Activated CD4-positive, alpha-beta T cell treated with anti-CD3 and anti-CD28 coated beads for 36 hours (primary cell): ENCODE data around the gene GH1. TPM values are rescaled to one million over a fixed set of nuclear protein-coding genes. Genes with fewer than 3 reads are reported as not detected.

ENCODE experiments used
- ATAC-seq: fragments of 200-7000 bp; cut with Tn5 transposase; one replicate; pipeline ENCODE4 v1.10.0; 2021; ENCODE audit warnings: mild to moderate bottlenecking, moderate library complexity
- CTCF ChIA-PET: fragments of 350-600 bp; sonication (Branson Sonifier 250); formaldehyde crosslinking; loops from one replicate; lab custom pipeline; 2021; ENCODE audit warnings: antibody characterized with exemption; lab: Charles Lee
- POLR2A ChIA-PET: fragments of 350-600 bp; sonication (Branson Sonifier 250); formaldehyde crosslinking; loops from one replicate; lab custom pipeline; 2021; ENCODE audit warnings: antibody characterized with exemption, inconsistent platforms; lab: Charles Lee
- DNase-seq: peaks from one replicate; pipeline ENCODE4 v3.0.0-alpha.2; 2020
- H3K27ac Mint-ChIP-seq: one replicate; pipeline ENCODE4 v1.8.0; 2021; ENCODE audit warnings: mixed read lengths
- H3K27me3 Mint-ChIP-seq: one replicate; pipeline ENCODE4 v1.8.0; 2021; ENCODE audit warnings: mixed read lengths
- H3K36me3 Mint-ChIP-seq: one replicate; pipeline ENCODE4 v1.8.0; 2021; ENCODE audit warnings: low read depth, mixed read lengths
- H3K4me1 Mint-ChIP-seq: one replicate; pipeline ENCODE4 v1.8.0; 2021; ENCODE audit warnings: mixed read lengths
- H3K4me3 Mint-ChIP-seq: one replicate; pipeline ENCODE4 v1.8.0; 2021; ENCODE audit warnings: mild to moderate bottlenecking, moderate library complexity, mixed read lengths
- H3K9me3 Mint-ChIP-seq: one replicate; pipeline ENCODE4 v1.8.0; 2021; ENCODE audit warnings: low read depth, mixed read lengths
- intact Hi-C, 2 experiments: fragments of 100-400 bp; cut with DNase I in 1 of 2; cut with micrococcal nuclease in 1 of 2; formaldehyde crosslinking; loops; one replicate each; pipeline versions ENCODE4 v1.14.2 to v1.15.1; 2022 to 2024; cut with DNase I, micrococcal nuclease
- total RNA-seq, 2 experiments: library from RNA; stranded (reverse); gene quantifications; one replicate each; pipeline ENCODE4 v1.2.3, GENCODE V29; 2021

Gene GH1
- total RNA-seq, 2 experiments from 2014 or later, result 0.28 TPM; not detected in 1

GRCh38 chr17:63944736-63945499 lies 26.3 kb upstream of the GH1 start:
- DNase-seq (no peak), ATAC-seq (no peak)
- H3K36me3 Mint-ChIP-seq, result no peaks in the 10 kb centered on the region
- POLR2A ChIA-PET, result no interaction called here
- no peak overlapping the region for H3K4me3 Mint-ChIP-seq
- H3K9me3 Mint-ChIP-seq, result no peaks in the 10 kb centered on the region
- no peak overlapping the region for H3K27ac Mint-ChIP-seq
- H3K4me1 Mint-ChIP-seq, result peaks cover 13% of the 10 kb centered on the region
- intact Hi-C loops, result no loop called here
- no peaks in the 10 kb centered on the region for H3K27me3 Mint-ChIP-seq
- CTCF ChIA-PET, result interaction anchor here (0.6 to 2.9 kb wide), 10 partner anchors 8 to 189 kb away, joined by 3 to 34 read pairs (median 10); partner anchors contain the start of gene GH1

GRCh38 chr17:63943745-63944144 lies 25.1 kb upstream of the GH1 start:
- Mint-ChIP-seq H3K9me3 (no peaks in the 10 kb centered on the region), H3K4me3 (no peak overlapping the region), H3K27ac (no peak overlapping the region), H3K4me1 (peaks cover 15% of the 10 kb centered on the region), H3K36me3 (no peaks in the 10 kb centered on the region), H3K27me3 (no peaks in the 10 kb centered on the region)
- ChIA-PET POLR2A (no interaction called here), CTCF (no interaction called here)
- no peak for ATAC-seq
- no peak for DNase-seq
- intact Hi-C loops, result no loop called here

GRCh38 chr17:63942309-63942985 lies 23.8 kb upstream of the GH1 start:
- H3K9me3 Mint-ChIP-seq, result no peaks in the 10 kb centered on the region
- no peaks in the 10 kb centered on the region for H3K36me3 Mint-ChIP-seq
- no peak overlapping the region for H3K27ac Mint-ChIP-seq
- intact Hi-C loops, result no loop called here
- no peak for DNase-seq
- ChIA-PET CTCF (interaction anchor here (1.0 kb wide), 1 partner anchor 12 kb away, joined by 3 read pairs; no protein-coding TSS in a partner anchor), POLR2A (no interaction called here)
- no peaks in the 10 kb centered on the region for H3K27me3 Mint-ChIP-seq
- H3K4me3 Mint-ChIP-seq, result no peak overlapping the region
- no peak for ATAC-seq
- peaks cover 16% of the 10 kb centered on the region for H3K4me1 Mint-ChIP-seq

GRCh38 chr17:63941751-63942150 lies 23.1 kb upstream of the GH1 start:
- H3K36me3 Mint-ChIP-seq, result no peaks in the 10 kb centered on the region

GRCh38 chr17:63941162-63941561 lies 22.5 kb upstream of the GH1 start:
- Mint-ChIP-seq H3K27me3 (no peaks in the 10 kb centered on the region), H3K27ac (no peak overlapping the region), H3K36me3 (no peaks in the 10 kb centered on the region), H3K4me3 (no peak overlapping the region), H3K9me3 (no peaks in the 10 kb centered on the region), H3K4me1 (peaks cover 9% of the 10 kb centered on the region)
- ChIA-PET CTCF (no interaction called here), POLR2A (no interaction called here)
- DNase-seq, result no peak
- intact Hi-C loops, result no loop called here
- ATAC-seq, result no peak

More at GRCh38 chr17:63941751-63942150, 23.1 kb upstream of the GH1 start:
- H3K4me3 Mint-ChIP-seq, result no peak overlapping the region
- ATAC-seq, result no peak
- H3K9me3 Mint-ChIP-seq, result no peaks in the 10 kb centered on the region
- no peak overlapping the region for H3K27ac Mint-ChIP-seq
- H3K4me1 Mint-ChIP-seq, result peaks cover 14% of the 10 kb centered on the region
- DNase-seq, result no peak
- ChIA-PET POLR2A (no interaction called here), CTCF (no interaction called here)
- intact Hi-C loops, result no loop called here
- no peaks in the 10 kb centered on the region for H3K27me3 Mint-ChIP-seq

GRCh38 chr17:63940584-63940983 lies 21.9 kb upstream of the GH1 start:
- Mint-ChIP-seq H3K27ac (no peak overlapping the region), H3K27me3 (no peaks in the 10 kb centered on the region), H3K9me3 (no peaks in the 10 kb centered on the region), H3K36me3 (no peaks in the 10 kb centered on the region), H3K4me1 (peaks cover 8% of the 10 kb centered on the region), H3K4me3 (no peak overlapping the region)
- intact Hi-C loops, result no loop called here
- no peak for DNase-seq
- no peak for ATAC-seq
- CTCF ChIA-PET, result no interaction called here
- POLR2A ChIA-PET, result no interaction called here

GRCh38 chr17:63939884-63940283 lies 21.2 kb upstream of the GH1 start:
- Mint-ChIP-seq H3K9me3 (no peaks in the 10 kb centered on the region), H3K4me1 (peaks cover 3% of the 10 kb centered on the region), H3K4me3 (no peak overlapping the region), H3K27me3 (no peaks in the 10 kb centered on the region), H3K36me3 (no peaks in the 10 kb centered on the region), H3K27ac (no peak overlapping the region)
- no peak for ATAC-seq
- intact Hi-C loops, result no loop called here
- ChIA-PET CTCF (interaction anchor here (0.6 kb wide), 1 partner anchor 125 kb away, joined by 3 read pairs; no protein-coding TSS in a partner anchor), POLR2A (no interaction called here)
- no peak for DNase-seq

- DNase-seq, result no peak
- POLR2A ChIA-PET, result no interaction called here
- CTCF ChIA-PET, result interaction anchor here (0.6 kb wide), 1 partner anchor 126 kb away, joined by 3 read pairs; no protein-coding TSS in a partner anchor
- Mint-ChIP-seq H3K27ac (no peak overlapping the region), H3K27me3 (no peaks in the 10 kb centered on the region), H3K4me1 (peaks cover 3% of the 10 kb centered on the region), H3K36me3 (no peaks in the 10 kb centered on the region), H3K4me3 (no peak overlapping the region), H3K9me3 (no peaks in the 10 kb centered on the region)
- ATAC-seq, result no peak
- intact Hi-C loops, result no loop called here
Observed at GRCh38 chr17:63939401-63939800, 20.8 kb upstream of the GH1 start.

GRCh38 chr17:63937920-63938319 lies 19.3 kb upstream of the GH1 start:
- CTCF ChIA-PET, result interaction anchor here (1.1 kb wide), 1 partner anchor 47 kb away, joined by 3 read pairs; no protein-coding TSS in a partner anchor

GRCh38 chr17:63937319-63937718 lies 18.7 kb upstream of the GH1 start:
- CTCF ChIA-PET, result interaction anchor here (0.6 to 1.1 kb wide), 6 partner anchors 9 to 50 kb away, joined by 3 to 4 read pairs (median 3); no protein-coding TSS in a partner anchor
- no peaks in the 10 kb centered on the region for H3K36me3 Mint-ChIP-seq
- H3K9me3 Mint-ChIP-seq, result no peaks in the 10 kb centered on the region
- H3K4me3 Mint-ChIP-seq, result no peak overlapping the region
- H3K27me3 Mint-ChIP-seq, result no peaks in the 10 kb centered on the region
- peaks cover 6% of the 10 kb centered on the region for H3K4me1 Mint-ChIP-seq
- intact Hi-C loops, result no loop called here
- DNase-seq (no peak), ATAC-seq (no peak)
- POLR2A ChIA-PET, result no interaction called here
- no peak overlapping the region for H3K27ac Mint-ChIP-seq

More at GRCh38 chr17:63937920-63938319, 19.3 kb upstream of the GH1 start:
- Mint-ChIP-seq H3K4me1 (peaks cover 3% of the 10 kb centered on the region), H3K27ac (no peak overlapping the region), H3K4me3 (no peak overlapping the region), H3K9me3 (no peaks in the 10 kb centered on the region), H3K27me3 (no peaks in the 10 kb centered on the region), H3K36me3 (no peaks in the 10 kb centered on the region)
- POLR2A ChIA-PET, result no interaction called here
- intact Hi-C loops, result no loop called here
- no peak for DNase-seq
- ATAC-seq, result no peak

GRCh38 chr17:63934183-63935112 lies 15.8 kb upstream of the GH1 start:
- H3K4me3 Mint-ChIP-seq, result no peak overlapping the region
- H3K9me3 Mint-ChIP-seq, result no peaks in the 10 kb centered on the region
- intact Hi-C loops, result no loop called here
- POLR2A ChIA-PET, result interaction anchor here (0.6 kb wide), 1 partner anchor 573 kb away, joined by 3 read pairs; the partner anchor contains the start of gene CEP95
- no peak overlapping the region for H3K27ac Mint-ChIP-seq
- CTCF ChIA-PET, result interaction anchor here (0.6 to 2.6 kb wide), 8 partner anchors 12 to 1046 kb away, joined by 3 to 11 read pairs (median 4); partner anchors contain the start of genes CSHL1 and GH1
- H3K4me1 Mint-ChIP-seq, result peaks cover 18% of the 10 kb centered on the region
- H3K36me3 Mint-ChIP-seq, result no peaks in the 10 kb centered on the region
- ATAC-seq (no peak), DNase-seq (no peak)
- no peaks in the 10 kb centered on the region for H3K27me3 Mint-ChIP-seq
